WTC11 (cell line): ENCODE measurements around the gene SNX25.

Source experiments
- ATF3 ChIP-seq: sonication (generic); formaldehyde crosslinking; conservative IDR thresholded peaks from 2 replicates; pipeline ENCODE4 v1.8.1; 2022; ENCODE audit warnings: mild to moderate bottlenecking, missing genetic modification reagents
- CTCF ChIP-seq: fragments of 200-600 bp; IDR thresholded peaks from 2 replicates; pipeline ENCODE4 v1.8.0; 2022; ENCODE audit warnings: antibody characterized with exemption
- E2F1 ChIP-seq: sonication (generic); formaldehyde crosslinking; IDR thresholded peaks from 2 replicates; pipeline ENCODE4 v1.8.0; 2022; ENCODE audit warnings: mild to moderate bottlenecking, missing genetic modification reagents
- GRHL2 ChIP-seq: fragments of 250-450 bp; sonication (Bioruptor Pico); IDR thresholded peaks from 2 replicates; pipeline ENCODE4 v1.8.0; 2022; ENCODE audit warnings: mild to moderate bottlenecking, moderate library complexity; ENCODE audit not compliant: insufficient replicate concordance, severe bottlenecking
- HMGA2 ChIP-seq: fragments of 250-450 bp; sonication (Bioruptor Pico); IDR thresholded peaks from 2 replicates; pipeline ENCODE4 v1.4.0; 2021; ENCODE audit warnings: mild to moderate bottlenecking, moderate library complexity
- JUN ChIP-seq: sonication (generic); formaldehyde crosslinking; IDR thresholded peaks from 2 replicates; pipeline ENCODE4 v1.8.0; 2023; ENCODE audit warnings: mild to moderate bottlenecking, missing genetic modification reagents
- KAT7 ChIP-seq: sonication (generic); formaldehyde crosslinking; IDR thresholded peaks from 2 replicates; pipeline ENCODE4 v1.8.1; 2023; ENCODE audit warnings: missing genetic modification reagents, mild to moderate bottlenecking, borderline replicate concordance
- NR2C2 ChIP-seq: sonication (generic); formaldehyde crosslinking; IDR thresholded peaks from 2 replicates; pipeline ENCODE4 v1.8.0; 2022; ENCODE audit warnings: mild to moderate bottlenecking, missing genetic modification reagents
- SMAD4 ChIP-seq: sonication (generic); formaldehyde crosslinking; IDR thresholded peaks from 2 replicates; pipeline ENCODE4 v1.8.0; 2022; ENCODE audit warnings: mild to moderate bottlenecking, missing genetic modification reagents
- ZNF219 ChIP-seq: sonication (generic); formaldehyde crosslinking; IDR thresholded peaks from 2 replicates; pipeline ENCODE4 v1.8.0; 2023; ENCODE audit warnings: missing genetic modification reagents, mild to moderate bottlenecking, borderline replicate concordance
- ZNF317 ChIP-seq: sonication (generic); formaldehyde crosslinking; IDR thresholded peaks from 2 replicates; pipeline ENCODE4 v1.8.1; 2023; ENCODE audit warnings: low read depth, mild to moderate bottlenecking, moderate library complexity, missing genetic modification reagents, borderline replicate concordance
- TF ChIP-seq, protein P1 (sequence below): sonication (generic); formaldehyde crosslinking; conservative IDR thresholded peaks from 2 replicates; pipeline ENCODE4 v1.8.1; 2023; ENCODE audit warnings: mild to moderate bottlenecking, low read depth, missing genetic modification reagents, moderate library complexity
- TF ChIP-seq, protein P2 (sequence below): sonication (generic); formaldehyde crosslinking; IDR thresholded peaks from 2 replicates; pipeline ENCODE4 v1.8.0; 2022; ENCODE audit warnings: mild to moderate bottlenecking, missing genetic modification reagents

DNA sequence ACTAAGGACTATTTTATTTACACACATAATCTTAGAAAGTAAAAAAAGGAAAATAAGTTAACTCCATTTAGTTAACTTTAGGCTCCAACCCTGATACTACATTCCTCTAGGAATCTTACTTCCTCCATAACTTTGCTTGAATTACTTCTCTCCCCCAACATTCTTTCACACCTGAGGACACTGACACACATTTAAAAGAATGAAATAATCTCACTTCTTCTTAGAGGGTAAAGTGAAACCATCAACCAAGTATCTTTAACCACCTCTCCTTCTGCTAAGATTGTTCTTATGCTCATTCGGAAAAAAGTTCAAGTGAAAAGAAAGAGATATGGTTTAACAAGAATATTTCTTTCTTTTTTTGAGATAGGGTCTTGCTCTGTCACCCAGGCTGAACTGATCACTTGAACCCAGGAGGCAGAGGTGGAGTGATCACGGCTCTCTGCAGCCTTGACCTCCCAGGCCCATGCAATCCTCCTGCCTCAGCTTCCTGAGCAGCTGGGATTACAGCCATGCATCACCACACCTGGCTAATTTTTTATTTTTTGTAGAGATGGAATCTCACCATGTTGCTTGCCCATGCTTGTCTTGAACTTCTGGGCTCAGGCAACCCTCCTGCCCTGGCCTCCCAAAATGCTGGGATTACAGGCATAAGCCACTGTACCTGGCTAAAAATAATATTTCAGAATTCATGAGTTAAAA is 37.9 kb upstream of the SNX25 start:
- TF ChIP-seq SMAD4 (CRISPR knock-in tag) (no peak), CTCF (no peak), ATF3 (CRISPR knock-in tag) (no peak), ZNF317 (CRISPR knock-in tag) (no peak), ZNF219 (CRISPR knock-in tag) (no peak), E2F1 (no peak), HMGA2 (CRISPR knock-in tag) (no peak), GRHL2 (CRISPR knock-in tag) (no peak), NR2C2 (CRISPR knock-in tag) (no peak), JUN (CRISPR knock-in tag) (no peak), KAT7 (CRISPR knock-in tag) (no peak)
- TF ChIP-seq, protein P1, sequence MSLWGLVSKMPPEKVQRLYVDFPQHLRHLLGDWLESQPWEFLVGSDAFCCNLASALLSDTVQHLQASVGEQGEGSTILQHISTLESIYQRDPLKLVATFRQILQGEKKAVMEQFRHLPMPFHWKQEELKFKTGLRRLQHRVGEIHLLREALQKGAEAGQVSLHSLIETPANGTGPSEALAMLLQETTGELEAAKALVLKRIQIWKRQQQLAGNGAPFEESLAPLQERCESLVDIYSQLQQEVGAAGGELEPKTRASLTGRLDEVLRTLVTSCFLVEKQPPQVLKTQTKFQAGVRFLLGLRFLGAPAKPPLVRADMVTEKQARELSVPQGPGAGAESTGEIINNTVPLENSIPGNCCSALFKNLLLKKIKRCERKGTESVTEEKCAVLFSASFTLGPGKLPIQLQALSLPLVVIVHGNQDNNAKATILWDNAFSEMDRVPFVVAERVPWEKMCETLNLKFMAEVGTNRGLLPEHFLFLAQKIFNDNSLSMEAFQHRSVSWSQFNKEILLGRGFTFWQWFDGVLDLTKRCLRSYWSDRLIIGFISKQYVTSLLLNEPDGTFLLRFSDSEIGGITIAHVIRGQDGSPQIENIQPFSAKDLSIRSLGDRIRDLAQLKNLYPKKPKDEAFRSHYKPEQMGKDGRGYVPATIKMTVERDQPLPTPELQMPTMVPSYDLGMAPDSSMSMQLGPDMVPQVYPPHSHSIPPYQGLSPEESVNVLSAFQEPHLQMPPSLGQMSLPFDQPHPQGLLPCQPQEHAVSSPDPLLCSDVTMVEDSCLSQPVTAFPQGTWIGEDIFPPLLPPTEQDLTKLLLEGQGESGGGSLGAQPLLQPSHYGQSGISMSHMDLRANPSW (CRISPR knock-in tag) = no peak
- TF ChIP-seq, protein P2, sequence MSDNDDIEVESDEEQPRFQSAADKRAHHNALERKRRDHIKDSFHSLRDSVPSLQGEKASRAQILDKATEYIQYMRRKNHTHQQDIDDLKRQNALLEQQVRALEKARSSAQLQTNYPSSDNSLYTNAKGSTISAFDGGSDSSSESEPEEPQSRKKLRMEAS (CRISPR knock-in tag) = no peak
